BJ (cell line): ENCODE measurements around the gene ATOH8. TPM values are rescaled to one million over a fixed set of nuclear protein-coding genes. Genes with fewer than 3 reads are reported as not detected.
A peak's percentile ranks its signal among the peaks of the same experiment; 100 is the strongest.

Source experiments
- CTCF ChIA-PET: fragments of 350-600 bp; formaldehyde crosslinking; extraction: SDS; loops from one replicate; lab custom pipeline; 2021; ENCODE audit warnings: antibody characterized with exemption, inconsistent platforms; lab: Yijun Ruan, JAX
- POLR2A ChIA-PET: fragments of 300-600 bp; sonication (Branson Sonifier 250); formaldehyde crosslinking; extraction: SDS; loops from one replicate; lab custom pipeline; 2021; ENCODE audit warnings: antibody characterized with exemption; lab: Charles Lee
- DNase-seq: peaks from one replicate; pipeline ENCODE4 v3.0.0-alpha.2; 2011; ENCODE audit warnings: low read depth
- H3K27me3 ChIP-seq: 2 replicates; pipeline ENCODE4 v1.6.0; 2011; ENCODE audit warnings: low read length; ENCODE audit not compliant: control insufficient read depth, insufficient read depth
- H3K36me3 ChIP-seq: 2 replicates; pipeline ENCODE4 v1.5.1; 2011; ENCODE audit warnings: low read length; ENCODE audit not compliant: control insufficient read depth, insufficient read depth
- H3K4me3 ChIP-seq: 2 replicates; pipeline ENCODE4 v1.5.1; 2011; ENCODE audit warnings: low read depth, mild to moderate bottlenecking, control low read depth, low read length
- CTCF ChIP-seq: IDR thresholded peaks from 2 replicates; pipeline ENCODE4 v1.5.1; 2011; ENCODE audit warnings: low read depth, mild to moderate bottlenecking, control low read depth, inconsistent platforms, low read length, moderate library complexity; ENCODE audit not compliant: insufficient read depth
- polyA minus RNA-seq: library from RNA; depleted of rRNA, polyadenylated mRNA; stranded (reverse); fragments of >200 nt; gene quantifications from 2 replicates; pipeline ENCODE4 v1.2.3, GENCODE V29; 2011; rRNA and poly(A)+ RNA removed
- polyA plus RNA-seq: library from polyadenylated mRNA; depleted of rRNA; stranded (reverse); fragments of >200 nt; gene quantifications from 2 replicates; pipeline ENCODE4 v1.2.3, GENCODE V29; 2011; rRNA removed

ATOH8 gene
- polyA plus RNA-seq (12.5 and 19.5 TPM in 2 replicates), polyA minus RNA-seq (18.8 and 22.2 TPM in 2 replicates)

- Histone ChIP-seq H3K4me3 (peak within 1 kb of the TSS; percentile 71), H3K27me3 (no peaks in the 10 kb centered on the region), H3K36me3 (no peaks in the 10 kb centered on the region)
- no peak for TF ChIP-seq CTCF
- DNase-seq: no peak
- CTCF ChIA-PET: interaction anchor here (0.5 to 10.9 kb wide), 17 partner anchors 8 to 133 kb away, joined by 3 to 245 read pairs (median 5); no protein-coding TSS in a partner anchor
- POLR2A ChIA-PET: interaction anchor here (0.6 to 1.3 kb wide), 4 partner anchors 8 to 50 kb away, joined by 3 to 4 read pairs (median 4); no protein-coding TSS in a partner anchor
Observed at GRCh38 chr2:85753525-85754312, at the start of gene ATOH8. Gene ATOH8 (plus strand): TSS chr2:85753991. CDS start chr2:85754190, 199 bp downstream.

GRCh38 chr2:85704038-85704437 lies 49.8 kb upstream of the ATOH8 start:
- DNase-seq: no peak
- CTCF ChIA-PET: interaction anchor here (0.6 to 7.7 kb wide), 8 partner anchors 14 to 110 kb away, joined by 3 to 92 read pairs (median 5); no protein-coding TSS in a partner anchor
- POLR2A ChIA-PET: no interaction called here

GRCh38 chr2:85704800-85705679 lies 48.8 kb upstream of the ATOH8 start:
- no peak for TF ChIP-seq CTCF
- Histone ChIP-seq H3K27me3 (no peaks in the 10 kb centered on the region), H3K36me3 (no peaks in the 10 kb centered on the region), H3K4me3 (no peak overlapping the region)
- no peak for DNase-seq
- POLR2A ChIA-PET: no interaction called here
- CTCF ChIA-PET: interaction anchor here (0.7 to 7.7 kb wide), 12 partner anchors 8 to 93 kb away, joined by 3 to 92 read pairs (median 12); no protein-coding TSS in a partner anchor

More at GRCh38 chr2:85704038-85704437, 49.8 kb upstream of the ATOH8 start:
- no peak overlapping the region for H3K4me3 ChIP-seq
- TF ChIP-seq CTCF: no peak
- no peaks in the 10 kb centered on the region for H3K36me3 ChIP-seq
- no peaks in the 10 kb centered on the region for H3K27me3 ChIP-seq

GRCh38 chr2:85705680-85706039 lies 48.1 kb upstream of the ATOH8 start:
- ChIA-PET POLR2A (no interaction called here), CTCF (interaction anchor here (0.7 to 7.7 kb wide), 13 partner anchors 9 to 294 kb away, joined by 3 to 92 read pairs (median 5); no protein-coding TSS in a partner anchor)
- no peak overlapping the region for H3K4me3 ChIP-seq
- no peaks in the 10 kb centered on the region for H3K27me3 ChIP-seq
- peak; percentile 88 for DNase-seq
- no peaks in the 10 kb centered on the region for H3K36me3 ChIP-seq
- no peak for TF ChIP-seq CTCF
